PFSK-1 (cell line): ENCODE data around the gene IGF1R.

Experiments
- FOXP2 ChIP-seq: optimal IDR thresholded peaks from 2 replicates; pipeline ENCODE3; 2011; ENCODE audit warnings: borderline replicate concordance, control low read depth, inconsistent platforms; ENCODE audit not compliant: insufficient read depth; ENCODE audit errors: extremely low read length, extremely low read depth
- POLR2AphosphoS5 ChIP-seq: IDR thresholded peaks from 2 replicates; pipeline ENCODE4 v1.6.1; 2012; ENCODE audit warnings: low read depth, mild to moderate bottlenecking, control low read depth, low read length, moderate library complexity
- REST ChIP-seq, 2 experiments: IDR thresholded peaks; 2 replicates each; pipeline versions ENCODE4 v1.6.1 to v1.8.0; 2011 to 2012; ENCODE audit warnings: low read depth in 2 of 2, low read length in 2 of 2, control low read depth in 1 of 2, inconsistent platforms in 1 of 2, mild to moderate bottlenecking in 1 of 2, moderate library complexity in 1 of 2; ENCODE audit not compliant: insufficient read depth in 1 of 2
- SIN3A ChIP-seq: IDR thresholded peaks from 2 replicates; pipeline ENCODE4 v1.6.1; 2012; ENCODE audit warnings: mild to moderate bottlenecking, low read length, moderate library complexity, borderline replicate concordance; ENCODE audit not compliant: insufficient read depth
- TAF1 ChIP-seq: IDR thresholded peaks from 2 replicates; pipeline ENCODE4 v1.6.1; 2012; ENCODE audit warnings: low read length, control low read depth, borderline replicate concordance; ENCODE audit not compliant: insufficient read depth

Gene IGF1R

GRCh38 chr15:98682992-98683701, 34.8 kb downstream of the IGF1R start:
- no peak for TF ChIP-seq TAF1
- TF ChIP-seq SIN3A = no peak
- no peak for TF ChIP-seq FOXP2
- no peak for TF ChIP-seq REST (IDR thresholded peaks at IDR 0.05; ENCODE audit: insufficient read depth in 1 of 2, low read depth in 2 of 2, low read length in 2 of 2)
- TF ChIP-seq POLR2AphosphoS5 = no peak

- TF ChIP-seq SIN3A (no peak), POLR2AphosphoS5 (no peak), REST (IDR thresholded peaks at IDR 0.05; ENCODE audit: insufficient read depth in 1 of 2, low read depth in 2 of 2, low read length in 2 of 2) (no peak), TAF1 (no peak)
Measured at GRCh38 chr15:98683831-98684230, 35.5 kb downstream of the IGF1R start.

- TF ChIP-seq SIN3A (no peak), POLR2AphosphoS5 (no peak), FOXP2 (no peak), TAF1 (no peak)
Measured at GRCh38 chr15:98684436-98684835, 36.1 kb downstream of the IGF1R start.

- TF ChIP-seq FOXP2 (no peak), TAF1 (no peak), REST (IDR thresholded peaks at IDR 0.05; ENCODE audit: insufficient read depth in 1 of 2, low read depth in 2 of 2, low read length in 2 of 2) (no peak), SIN3A (no peak), POLR2AphosphoS5 (no peak)
Measured at GRCh38 chr15:98684995-98685525, 36.7 kb downstream of the IGF1R start.

GRCh38 chr15:98686983-98687382, 38.6 kb downstream of the IGF1R start:
- TF ChIP-seq FOXP2 = no peak
- TF ChIP-seq TAF1 = no peak
- no peak for TF ChIP-seq POLR2AphosphoS5
- no peak for TF ChIP-seq SIN3A
- TF ChIP-seq REST (IDR thresholded peaks at IDR 0.05; ENCODE audit: insufficient read depth in 1 of 2, low read depth in 2 of 2, low read length in 2 of 2) = no peak

- TF ChIP-seq REST (IDR thresholded peaks at IDR 0.05; ENCODE audit: insufficient read depth in 1 of 2, low read depth in 2 of 2, low read length in 2 of 2) (no peak), SIN3A (no peak), FOXP2 (no peak), POLR2AphosphoS5 (no peak), TAF1 (no peak)
Measured at GRCh38 chr15:98689431-98689861, 41.1 kb downstream of the IGF1R start.
